HG03342 (cell line): Measurements from ENCODE around the gene TSFM.

ENCODE experiments used
- ATAC-seq: cut with Tn5 transposase; IDR thresholded peaks from one replicate; pipeline ENCODE4 v1.9.1; 2021; ENCODE audit warnings: mild to moderate bottlenecking, moderate library complexity; ENCODE audit not compliant: unreplicated experiment

The TSFM gene

DNA sequence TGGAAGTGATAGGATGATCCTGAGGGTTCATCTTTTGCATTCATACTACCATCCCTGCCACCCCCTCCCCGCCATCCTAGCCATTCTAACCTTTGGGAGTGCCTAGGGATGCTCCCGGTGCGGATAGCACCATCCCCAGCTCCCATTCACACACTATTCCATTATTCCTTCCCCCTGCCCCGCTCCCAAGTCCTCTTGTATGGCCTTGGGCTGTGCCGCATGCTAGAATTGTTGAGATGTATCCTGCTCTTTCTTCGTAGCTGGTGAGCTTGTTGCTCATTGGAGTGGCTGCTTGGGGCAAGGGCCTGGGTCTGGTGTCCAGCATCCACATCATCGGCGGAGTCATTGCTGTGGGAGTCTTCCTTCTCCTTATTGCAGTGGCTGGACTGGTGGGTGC, 37.1 kb upstream of the TSFM start:
- no peak for ATAC-seq

DNA sequence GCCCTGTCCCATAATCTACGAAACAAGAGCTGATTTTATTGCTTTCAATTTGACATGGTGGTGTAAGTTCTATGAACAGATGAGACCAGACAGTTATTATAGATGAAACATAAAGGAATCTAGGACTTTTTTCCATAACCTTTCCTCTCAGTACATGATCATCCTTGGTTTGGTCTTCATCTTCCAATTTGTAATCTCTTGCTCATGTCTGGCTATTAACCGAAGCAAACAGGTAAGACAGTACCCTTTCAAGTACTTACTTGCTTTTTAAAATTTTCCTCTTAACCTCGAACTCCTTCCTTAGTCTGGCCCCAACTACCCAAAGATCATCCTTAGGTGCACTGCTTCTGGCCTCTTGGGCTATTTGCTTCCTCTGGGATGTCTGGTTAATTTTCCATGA, 36.6 kb upstream of the TSFM start:
- ATAC-seq, result no peak

DNA sequence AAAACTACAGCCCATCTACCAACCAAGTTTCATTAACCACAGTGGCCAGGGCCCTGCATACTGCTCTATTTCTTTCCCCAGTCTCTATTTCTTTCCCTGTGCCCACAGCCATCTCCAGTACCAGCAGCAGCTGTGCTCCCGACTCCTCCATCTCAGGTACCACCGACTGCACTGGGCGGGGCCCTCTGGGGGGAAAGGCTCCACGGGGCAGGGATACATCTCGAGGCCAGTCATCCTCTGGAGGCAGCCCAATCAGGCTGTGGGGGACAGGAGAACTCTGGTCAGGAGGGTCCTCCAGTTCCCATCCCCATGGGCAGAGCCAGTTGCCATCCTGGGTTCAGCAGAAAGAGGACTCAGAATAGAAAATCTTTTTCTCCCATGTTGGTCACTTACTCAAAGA, 33.5 kb upstream of the TSFM start:
- no peak for ATAC-seq

DNA sequence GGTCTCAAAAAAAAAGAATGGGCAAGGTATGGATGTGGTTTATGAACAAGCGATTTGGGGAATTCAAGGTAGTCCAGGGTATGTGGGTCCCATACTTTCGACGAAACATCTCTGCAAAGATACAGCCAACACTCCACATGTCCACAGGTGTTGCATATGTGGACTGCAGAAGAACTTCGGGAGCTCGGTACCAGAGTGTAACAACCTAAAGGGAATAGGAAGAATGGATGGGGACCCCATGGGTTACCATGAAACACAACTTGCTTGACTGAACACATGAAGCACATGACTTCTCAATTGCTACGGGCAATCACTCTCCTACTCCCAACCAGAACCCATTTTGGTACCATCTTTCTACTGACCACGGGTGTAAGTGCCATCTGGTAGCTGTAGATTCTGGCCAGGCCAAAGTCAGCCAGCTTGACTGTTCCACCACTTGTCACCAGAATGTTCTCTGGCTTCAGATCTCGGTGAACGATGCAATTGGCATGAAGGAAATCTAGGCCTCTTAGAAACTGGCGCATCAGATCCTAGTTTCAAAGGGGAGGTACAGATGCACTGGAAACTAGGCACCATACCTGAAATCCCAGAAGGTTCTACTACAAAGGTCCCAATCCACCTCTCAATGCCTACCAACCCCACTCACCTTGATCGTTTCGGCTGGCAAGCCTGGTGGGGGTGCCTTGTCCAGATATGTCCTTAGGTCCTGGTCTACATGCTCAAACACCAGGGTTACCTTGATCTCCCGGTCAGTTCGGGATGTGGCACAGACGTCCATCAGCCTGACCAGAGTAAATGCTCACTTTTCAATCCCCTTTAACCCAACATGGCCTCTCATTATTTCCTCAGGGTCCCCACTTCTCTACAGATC, 31.8 kb upstream of the TSFM start:
- no peak for ATAC-seq

DNA sequence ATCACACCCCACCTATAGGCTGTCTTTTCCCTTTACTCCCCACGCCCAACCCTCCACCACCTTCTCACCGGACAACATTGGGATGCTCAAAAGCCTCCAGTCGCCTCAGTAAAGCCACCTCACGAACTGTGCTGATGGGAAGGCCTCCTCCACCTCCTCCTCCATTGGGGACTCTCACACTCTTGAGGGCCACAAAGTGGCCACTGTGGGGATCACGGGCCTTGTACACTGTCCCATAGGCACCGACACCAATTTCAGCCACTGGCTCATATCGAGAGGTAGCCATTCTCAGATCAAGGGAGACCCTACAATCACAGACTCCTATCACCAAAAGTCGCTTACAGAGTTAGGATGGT, 31.2 kb upstream of the TSFM start:
- no peak for ATAC-seq

DNA sequence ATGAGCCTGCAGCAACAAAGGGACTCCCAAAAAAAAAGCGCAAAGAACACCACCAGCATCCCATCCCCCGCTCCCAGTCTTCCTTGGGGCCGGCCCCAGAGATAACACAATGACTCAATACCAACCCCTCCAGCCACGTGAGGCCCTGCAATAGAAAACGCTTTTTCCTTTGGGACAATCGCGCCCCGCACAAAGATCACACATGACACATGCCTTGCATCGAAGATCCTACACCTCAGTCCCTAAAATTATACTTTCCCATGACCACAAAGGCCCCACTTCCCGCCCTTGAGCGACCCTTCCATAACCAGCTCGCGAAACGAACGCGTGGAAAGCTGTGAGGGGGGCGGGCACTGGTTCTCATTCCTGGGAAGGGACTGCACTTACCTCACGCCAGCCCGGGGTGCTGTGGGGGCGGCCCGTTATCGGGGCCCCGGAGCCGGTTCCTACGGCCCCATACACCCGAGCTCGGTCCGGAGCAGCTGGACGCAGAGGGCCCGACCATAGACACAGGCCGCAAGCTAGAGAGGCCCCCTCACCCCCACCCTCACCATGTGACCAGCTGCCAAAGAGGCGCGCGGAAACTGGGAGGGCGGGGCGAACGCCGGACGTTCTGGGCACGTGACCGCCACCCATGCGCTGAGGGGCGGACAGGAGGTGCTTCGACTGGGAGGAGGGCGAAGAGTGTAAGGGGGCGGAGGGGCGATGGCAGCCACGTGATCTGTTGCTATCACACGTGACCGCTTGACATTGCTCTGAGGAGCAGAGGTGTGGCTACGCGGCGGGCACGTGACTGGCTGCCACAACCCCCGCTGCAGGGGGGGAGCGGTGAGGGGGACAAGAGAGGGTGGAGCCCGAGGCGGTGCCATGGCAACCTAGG, 30.6 kb upstream of the TSFM start, which contains the start of gene CDK4:
CDK4 (minus strand) TSS at position 523 of the 880 bp plus-strand sequence. CDS start 593 bp downstream, outside the sequence.
- peak; percentile 73 for ATAC-seq

DNA sequence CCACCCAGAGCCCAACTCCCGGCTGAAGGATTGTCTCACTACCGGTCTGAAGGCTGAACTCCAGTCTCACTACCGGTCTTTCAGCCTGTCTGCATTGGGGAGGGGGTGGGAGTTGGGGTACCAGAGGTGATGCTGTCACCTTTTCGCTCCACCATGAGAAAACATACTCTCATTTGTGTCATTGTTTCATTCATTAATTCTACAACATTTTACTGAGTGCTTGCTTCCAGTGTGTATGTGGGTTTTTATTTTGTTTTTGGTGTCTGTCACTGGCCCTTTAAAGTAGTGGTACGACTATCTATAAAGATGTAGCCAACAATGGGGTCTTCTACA, 30.0 kb upstream of the TSFM start:
- ATAC-seq, result no peak

DNA sequence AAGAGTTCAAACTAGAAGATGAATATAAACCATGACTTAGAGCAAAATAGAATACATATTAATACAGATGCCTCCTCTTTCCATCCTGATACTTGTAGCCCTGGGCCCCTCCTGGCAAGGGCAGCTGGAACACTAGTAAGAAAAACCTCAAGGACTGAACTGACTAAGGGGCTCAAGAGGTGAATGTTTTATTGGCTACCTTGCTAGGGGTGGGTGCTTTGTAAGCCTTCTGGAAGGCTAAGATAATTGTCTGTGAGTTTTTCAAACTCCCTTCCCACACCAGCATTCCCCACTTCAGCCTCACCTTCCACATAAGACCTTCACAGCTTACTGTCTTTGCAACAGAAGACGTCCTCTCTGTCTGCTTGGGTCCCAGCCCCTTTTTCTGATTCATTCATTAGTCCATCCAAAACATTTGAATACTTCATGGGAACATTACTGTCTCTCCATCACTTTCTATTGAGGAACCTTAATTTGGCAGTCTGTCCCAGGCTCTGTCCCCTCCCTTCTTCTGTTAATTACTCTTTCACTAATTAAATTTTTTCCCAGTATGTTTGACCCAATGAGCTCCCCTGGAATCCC, 28.7 kb upstream of the TSFM start:
- ATAC-seq, result no peak

DNA sequence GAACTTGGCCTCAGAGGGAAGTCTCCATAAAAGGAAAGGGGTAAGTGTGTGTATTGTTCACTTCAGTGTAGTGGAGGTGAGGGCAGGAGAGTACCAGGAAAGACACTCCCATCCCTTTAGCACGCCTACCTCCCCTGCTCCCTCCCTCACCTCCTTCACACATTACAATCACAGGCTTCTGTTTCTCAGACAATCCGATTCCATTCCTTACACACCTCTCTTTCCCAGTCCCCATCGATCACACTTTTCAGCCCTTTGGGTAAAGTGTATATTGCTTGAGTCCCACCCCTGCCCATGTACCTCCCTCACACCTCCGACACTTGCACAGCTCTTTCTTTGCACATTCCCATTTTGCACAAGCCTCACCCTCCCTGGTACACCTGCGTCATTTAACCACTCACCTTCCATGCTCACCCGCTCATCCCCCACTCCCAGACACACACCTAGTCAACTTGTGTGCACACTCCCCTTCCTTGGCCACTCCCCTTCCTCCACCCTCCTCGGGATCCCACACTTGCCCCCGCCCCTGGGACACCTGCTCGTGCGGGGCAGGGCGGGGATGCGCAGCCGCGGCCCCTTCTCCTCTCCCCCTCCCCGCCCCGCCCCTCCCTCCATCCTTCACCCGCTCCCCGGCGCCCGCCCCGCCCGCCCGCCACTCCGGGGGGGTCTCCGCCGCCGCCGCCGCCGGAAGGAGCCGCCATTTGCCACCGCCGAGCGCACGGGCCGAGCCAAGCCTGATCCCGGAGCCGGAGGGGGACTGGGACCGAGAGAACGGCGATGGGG, 28.0 kb upstream of the TSFM start, which contains the start of gene MARCHF9:
MARCHF9 (plus strand) TSS at position 693 of the 783 bp plus-strand sequence. CDS start 426 bp downstream, outside the sequence.
- peak; percentile 27 for ATAC-seq

DNA sequence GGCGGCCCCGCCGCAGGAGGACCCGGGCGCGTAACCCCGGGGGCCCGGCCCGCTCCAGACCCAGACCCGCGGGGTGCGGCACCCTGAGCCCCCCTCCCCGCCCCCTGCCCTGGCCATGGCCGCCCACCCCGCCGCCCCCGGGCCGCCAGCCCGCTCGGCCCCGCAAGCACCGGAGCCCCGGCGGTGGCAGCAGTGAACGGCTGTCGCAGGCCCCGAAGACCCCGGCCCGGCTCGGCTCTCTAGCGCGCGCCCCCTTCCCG, 27.5 kb upstream of the TSFM start:
- no peak for ATAC-seq

DNA sequence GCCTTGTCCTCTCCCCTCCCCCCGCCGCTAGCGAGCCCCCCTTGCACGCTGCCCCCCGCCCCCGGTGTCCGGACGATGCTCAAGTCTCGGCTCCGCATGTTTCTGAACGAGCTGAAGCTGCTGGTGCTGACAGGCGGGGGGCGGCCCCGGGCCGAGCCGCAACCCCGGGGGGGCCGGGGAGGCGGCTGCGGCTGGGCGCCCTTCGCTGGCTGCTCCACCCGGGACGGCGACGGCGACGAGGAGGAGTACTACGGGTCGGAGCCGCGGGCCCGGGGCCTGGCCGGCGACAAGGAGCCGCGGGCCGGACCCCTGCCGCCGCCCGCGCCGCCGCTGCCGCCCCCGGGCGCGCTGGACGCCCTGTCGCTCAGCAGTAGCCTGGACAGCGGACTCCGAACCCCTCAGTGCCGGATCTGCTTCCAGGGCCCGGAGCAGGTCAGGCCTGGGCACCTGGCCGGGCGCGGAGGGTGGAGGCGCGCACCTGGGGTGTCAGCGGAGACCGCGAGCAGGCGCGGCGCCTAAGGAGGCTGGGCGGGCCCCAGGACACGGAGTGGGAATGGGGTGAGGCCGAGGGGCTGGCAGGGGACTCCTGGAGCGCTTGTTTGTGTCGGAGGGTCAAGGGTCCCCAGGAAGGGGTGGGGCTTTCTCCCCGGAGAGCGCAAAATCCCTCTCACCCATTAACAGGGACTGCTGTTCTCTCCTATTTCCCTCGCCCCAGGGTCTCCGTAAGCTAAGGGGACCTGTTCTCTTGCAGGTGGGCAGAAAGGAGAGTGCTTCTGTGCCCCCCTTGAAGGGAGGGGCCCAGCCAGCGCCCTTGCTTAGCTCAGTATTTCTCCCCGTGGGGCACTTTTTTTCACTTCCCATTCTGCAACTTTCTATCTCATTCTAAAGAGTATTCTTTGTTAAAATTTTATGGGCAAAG, 26.9 kb upstream of the TSFM start:
- no peak for ATAC-seq

DNA sequence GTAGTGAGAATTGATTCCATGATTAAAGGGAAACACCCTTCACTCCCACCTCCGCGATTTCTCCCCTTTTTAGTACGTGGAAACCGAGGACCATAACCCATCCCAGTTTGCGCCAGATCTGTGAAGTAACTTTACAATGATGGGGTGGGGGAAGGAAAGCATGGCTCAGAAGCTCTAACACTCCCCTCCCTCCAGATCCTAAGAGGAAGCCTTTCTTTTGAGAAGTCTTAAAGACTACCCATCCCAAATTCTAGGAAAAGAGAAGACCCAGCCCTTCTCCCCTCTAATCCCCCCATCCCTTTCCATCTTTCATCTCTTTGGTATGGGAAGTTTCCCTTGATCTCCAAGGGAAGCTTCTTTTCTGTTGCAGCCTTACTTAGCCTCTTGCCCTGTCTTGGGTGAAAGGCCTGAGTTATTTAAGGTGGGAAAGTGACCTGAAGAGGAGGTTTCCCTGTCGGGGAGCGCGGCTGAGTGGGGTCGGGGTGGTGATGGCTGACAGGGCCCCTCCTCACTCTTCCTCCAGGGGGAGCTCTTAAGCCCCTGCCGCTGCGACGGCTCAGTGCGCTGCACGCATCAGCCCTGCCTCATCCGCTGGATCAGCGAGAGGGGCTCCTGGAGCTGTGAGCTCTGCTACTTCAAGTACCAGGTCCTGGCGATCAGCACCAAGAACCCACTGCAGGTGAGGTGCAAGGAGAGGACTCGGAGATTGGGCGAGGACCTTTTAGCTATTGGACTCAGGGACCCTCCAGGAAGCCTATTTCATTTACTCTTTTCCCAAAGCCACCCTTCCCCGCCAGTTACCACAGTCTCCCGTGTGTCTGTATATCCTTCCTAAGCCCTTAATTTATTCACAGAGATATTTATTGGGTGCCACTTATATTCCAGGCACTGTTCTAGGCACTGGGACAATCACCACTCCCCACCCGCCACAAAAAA, 25.9 kb upstream of the TSFM start:
- peak; percentile 33 for ATAC-seq

DNA sequence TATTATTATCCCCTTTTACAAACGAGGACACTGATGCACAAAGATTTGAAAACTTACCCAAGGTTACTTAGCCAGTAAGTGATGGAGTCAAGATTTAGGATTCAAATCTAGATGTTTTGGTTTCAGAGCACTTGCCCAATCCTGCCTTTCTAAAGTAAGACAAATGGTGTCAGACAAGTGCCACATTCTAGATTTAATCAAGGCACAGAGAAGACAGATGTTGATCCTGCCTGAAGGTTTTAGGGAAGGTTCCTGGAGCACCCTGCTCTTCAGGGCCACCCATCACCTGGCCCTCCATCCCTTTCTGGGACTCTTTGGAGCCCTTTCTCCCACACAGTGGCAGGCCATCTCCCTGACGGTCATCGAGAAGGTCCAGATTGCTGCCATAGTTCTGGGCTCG, 24.8 kb upstream of the TSFM start:
- no peak for ATAC-seq

DNA sequence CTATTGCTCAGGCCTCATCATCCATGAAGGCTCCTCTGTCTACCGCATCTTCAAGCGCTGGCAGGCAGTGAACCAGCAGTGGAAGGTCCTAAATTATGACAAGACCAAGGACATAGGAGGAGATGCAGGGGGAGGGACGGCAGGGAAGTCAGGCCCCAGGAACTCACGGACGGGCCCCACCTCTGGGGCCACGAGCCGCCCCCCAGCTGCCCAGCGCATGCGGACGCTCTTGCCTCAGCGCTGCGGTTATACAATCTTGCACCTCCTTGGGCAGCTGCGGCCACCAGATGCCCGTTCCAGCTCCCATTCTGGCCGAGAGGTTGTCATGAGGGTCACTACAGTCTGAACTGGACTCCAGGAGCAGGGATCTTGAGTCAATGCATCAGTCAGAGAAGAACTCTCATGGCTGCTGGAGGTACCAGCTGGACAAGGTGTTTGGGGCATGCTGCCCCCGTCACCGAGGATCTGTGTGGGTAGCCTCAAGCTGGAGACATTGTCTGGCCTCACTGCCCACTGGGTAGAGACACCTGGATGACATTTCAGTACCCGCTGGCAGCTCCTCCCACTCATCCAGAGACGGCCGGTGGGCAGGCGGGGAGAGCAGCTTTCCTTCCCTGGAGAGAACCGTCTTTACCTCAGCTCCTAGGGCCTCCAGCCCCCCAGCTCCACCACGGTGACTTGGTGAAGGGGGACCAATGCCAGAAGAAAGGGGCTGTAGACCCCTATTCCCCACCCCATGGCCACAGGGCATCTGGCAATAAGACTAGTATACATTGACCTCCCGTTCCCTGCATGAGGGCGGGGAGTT, 23.8 kb upstream of the TSFM start:
- ATAC-seq, result no peak

DNA sequence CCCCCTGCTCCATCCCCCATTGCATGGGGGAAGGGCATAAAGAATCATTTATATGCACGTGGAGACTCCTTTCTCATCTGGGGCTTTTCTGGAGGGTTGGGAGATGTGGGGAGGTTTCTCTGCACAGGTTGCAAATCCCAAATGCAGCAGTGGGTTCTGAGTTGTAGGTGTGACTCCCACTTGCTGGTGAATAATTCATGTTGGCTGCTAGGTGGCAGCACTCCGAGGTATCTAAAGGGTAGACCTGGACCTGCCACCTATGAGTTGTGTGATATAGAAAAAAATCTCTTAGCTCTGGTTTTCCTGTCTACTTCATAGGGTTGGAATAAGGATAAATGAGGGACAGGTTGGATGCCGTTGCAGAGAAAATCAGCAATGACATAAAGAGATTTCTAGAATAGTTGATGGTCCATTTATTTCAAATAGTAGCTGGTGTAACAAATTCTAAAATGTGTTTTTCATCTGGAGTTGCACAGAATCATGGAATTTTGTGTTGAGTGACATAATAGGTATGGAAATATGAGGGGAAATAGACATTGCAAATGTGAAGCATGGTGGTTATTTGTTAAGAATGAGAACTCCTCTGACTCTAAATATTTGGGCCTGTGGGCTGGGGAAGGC, 23.1 kb upstream of the TSFM start:
- no peak for ATAC-seq

DNA sequence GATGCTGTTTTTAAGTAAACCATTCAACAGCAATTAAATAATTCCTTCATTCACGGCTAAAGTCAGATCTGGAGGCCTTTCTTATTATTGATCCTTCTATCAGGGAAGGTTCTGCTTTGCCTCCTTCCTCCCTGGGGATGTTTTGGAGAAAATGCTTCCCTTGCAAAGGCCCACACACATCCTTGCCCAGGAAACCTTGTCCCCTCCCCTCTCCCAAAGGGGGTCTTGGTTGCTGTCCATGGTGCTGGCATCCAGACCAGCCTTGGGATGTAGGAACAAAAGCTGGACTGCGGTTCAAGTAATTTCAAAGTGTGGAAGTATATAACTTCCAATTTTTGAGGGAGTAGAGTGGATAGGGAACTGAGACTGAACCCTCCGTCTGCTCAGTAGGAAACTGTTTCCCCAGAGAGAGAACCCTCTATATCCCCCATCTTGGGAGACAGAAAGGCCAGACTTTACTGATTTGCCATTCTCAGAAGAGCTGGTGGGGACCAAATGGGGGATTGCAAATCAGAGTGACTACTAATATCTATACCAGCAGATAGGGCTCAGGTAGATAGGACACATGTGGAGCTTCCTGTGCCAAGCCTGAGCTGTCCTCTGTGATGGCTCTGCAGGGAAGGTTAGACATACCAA, 22.1 kb upstream of the TSFM start:
- no peak for ATAC-seq

DNA sequence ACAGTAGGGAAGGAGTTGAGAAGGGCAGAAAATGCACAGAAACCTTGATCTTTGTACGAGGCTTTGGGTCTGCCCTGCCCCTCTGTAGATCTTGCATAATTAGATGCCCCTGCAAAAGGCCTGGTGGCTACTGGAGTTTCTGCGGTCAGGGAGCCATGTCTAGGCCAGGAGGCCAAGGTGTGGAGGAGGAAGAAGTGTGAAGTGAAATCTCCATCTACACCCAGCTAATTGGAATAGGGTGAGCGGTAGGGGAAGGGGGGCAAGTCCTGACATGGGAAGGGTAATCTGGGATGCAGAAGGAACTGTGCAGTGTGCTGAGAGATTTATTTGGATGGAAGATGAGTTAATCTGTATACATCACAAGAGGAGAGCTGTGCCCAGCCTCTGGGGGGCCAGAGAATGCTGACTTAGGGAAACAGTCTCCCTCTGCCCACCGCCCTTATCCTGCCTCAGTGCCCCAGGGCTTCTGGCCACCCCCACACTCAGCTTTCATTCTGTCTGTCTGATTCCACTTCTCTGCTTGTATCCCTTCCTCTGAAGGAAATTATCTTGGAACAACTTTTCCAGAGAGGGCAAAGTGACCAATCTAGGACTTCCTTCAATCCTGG, 21.1 kb upstream of the TSFM start:
- ATAC-seq, result no peak
